AG04450 (cell line): ENCODE data around the gene RFTN2. TPM values are rescaled to one million over a fixed set of nuclear protein-coding genes. Genes with fewer than 3 reads are reported as not detected.
A peak's percentile ranks its signal among the peaks of the same experiment; 100 is the strongest.

ENCODE experiments used
- CTCF ChIA-PET: fragments of 300-600, 350-600 bp; formaldehyde crosslinking; extraction: SDS; loops from one replicate; lab custom pipeline; 2022; ENCODE audit warnings: antibody characterized with exemption, inconsistent platforms; lab: Charles Lee
- POLR2A ChIA-PET: fragments of 350-600 bp; formaldehyde crosslinking; extraction: SDS; loops from one replicate; lab custom pipeline; 2021; ENCODE audit warnings: antibody characterized with exemption, inconsistent platforms; lab: Yijun Ruan, JAX
- DNase-seq: peaks from one replicate; pipeline ENCODE4 v3.0.0-alpha.2; 2011; ENCODE audit warnings: low read depth, low spot score
- H3K27ac ChIP-seq: one replicate; pipeline ENCODE4 v1.5.1; 2012; ENCODE audit warnings: low read depth, low read length, control low read depth
- H3K27me3 ChIP-seq: one replicate; pipeline ENCODE4 v1.6.0; 2012; ENCODE audit warnings: low read length; ENCODE audit not compliant: control insufficient read depth, insufficient read depth
- H3K4me3 ChIP-seq: 2 replicates; pipeline ENCODE4 v1.5.1; 2011; ENCODE audit warnings: mild to moderate bottlenecking, low read depth, low read length, control low read depth
- H3K9me3 ChIP-seq: 2 replicates; pipeline ENCODE4 v1.5.1; 2012; ENCODE audit warnings: low read length; ENCODE audit not compliant: control insufficient read depth, insufficient read depth
- CTCF ChIP-seq: IDR thresholded peaks from 2 replicates; pipeline ENCODE4 v1.5.1; 2011; ENCODE audit warnings: low read depth, low read length, control low read depth, inconsistent platforms
- polyA plus RNA-seq: library from polyadenylated mRNA; depleted of rRNA; stranded (reverse); fragments of >200 nt; gene quantifications from 2 replicates; pipeline ENCODE4 v1.2.3, GENCODE V29; 2011

RFTN2 gene
- polyA plus RNA-seq, 1 experiment: 5.7 TPM

- no peak for DNase-seq
- ChIA-PET CTCF (no interaction called here), POLR2A (no interaction called here)
- no peak for TF ChIP-seq CTCF
- Histone ChIP-seq H3K27ac (no peak overlapping the region), H3K27me3 (no peaks in the 10 kb centered on the region), H3K4me3 (no peak overlapping the region), H3K9me3 (no peaks in the 10 kb centered on the region; the same call in 1 of the 2 replicates)
These were observed 7.1 kb downstream of the RFTN2 start for GRCh38 chr2:197668296-197668695.

- no peak for DNase-seq
- H3K27me3 ChIP-seq: no peaks in the 10 kb centered on the region
- TF ChIP-seq CTCF: no peak
- ChIA-PET POLR2A (no interaction called here), CTCF (no interaction called here)
- no peak overlapping the region for H3K27ac ChIP-seq
- H3K9me3 ChIP-seq: no peaks in the 10 kb centered on the region; the same call in 1 of the 2 replicates
- no peak overlapping the region for H3K4me3 ChIP-seq
These were observed 9.1 kb downstream of the RFTN2 start for GRCh38 chr2:197666277-197666676.

GRCh38 chr2:197661626-197662025, 13.8 kb downstream of the RFTN2 start:
- H3K27ac ChIP-seq: no peak overlapping the region
- ChIA-PET POLR2A (no interaction called here), CTCF (no interaction called here)
- H3K27me3 ChIP-seq: no peaks in the 10 kb centered on the region
- TF ChIP-seq CTCF: no peak
- no peak overlapping the region for H3K4me3 ChIP-seq
- DNase-seq: no peak
- H3K9me3 ChIP-seq: no peaks in the 10 kb centered on the region

GRCh38 chr2:197657562-197657961, 17.8 kb downstream of the RFTN2 start:
- ChIA-PET POLR2A (no interaction called here), CTCF (no interaction called here)
- Histone ChIP-seq H3K27ac (no peak overlapping the region), H3K4me3 (no peak overlapping the region), H3K9me3 (no peaks in the 10 kb centered on the region), H3K27me3 (no peaks in the 10 kb centered on the region)
- DNase-seq: no peak
- no peak for TF ChIP-seq CTCF

- H3K27ac ChIP-seq: peak overlapping the region; percentile 88
- H3K4me3 ChIP-seq: no peak overlapping the region
- H3K27me3 ChIP-seq: no peaks in the 10 kb centered on the region
- DNase-seq: peak; percentile 59
- TF ChIP-seq CTCF: no peak
- CTCF ChIA-PET: no interaction called here
- no peaks in the 10 kb centered on the region for H3K9me3 ChIP-seq
- POLR2A ChIA-PET: no interaction called here
These were observed 27.3 kb downstream of the RFTN2 start for GRCh38 chr2:197647961-197648690.
